Caco-2 (cell line): ENCODE measurements around the gene DMBT1. TPM values are rescaled to one million over a fixed set of nuclear protein-coding genes. Genes with fewer than 3 reads are reported as not detected.

Experiments used
- BruUV-seq: library from RNA; stranded (reverse); fragments of 400-500 nt; replicated peaks from 2 replicates; lab custom pipeline; 2021; lab: Mats Ljungman, UMichigan
- CTCF ChIA-PET: fragments of 300-600 bp; sonication (Branson Sonifier 250); formaldehyde crosslinking; loops from one replicate; lab custom pipeline; 2022; ENCODE audit warnings: antibody characterized with exemption; lab: Charles Lee
- POLR2A ChIA-PET: fragments of 300-600 bp; sonication (Branson Sonifier 250); formaldehyde crosslinking; loops from one replicate; lab custom pipeline; 2022; ENCODE audit warnings: antibody characterized with exemption; lab: Charles Lee
- DNase-seq, 2 experiments: peaks; one replicate each; pipeline versions ENCODE4 v3.0.0 to v3.0.0-alpha.2; 2020 to 2022
- H3K27me3 ChIP-seq: replicated peaks from 2 replicates; pipeline ENCODE4 v1.6.0; 2011; ENCODE audit warnings: low read length; ENCODE audit not compliant: control insufficient read depth, insufficient read depth
- H3K36me3 ChIP-seq: 2 replicates; pipeline ENCODE4 v1.5.1; 2011; ENCODE audit warnings: low read length; ENCODE audit not compliant: control insufficient read depth, insufficient read depth
- H3K4me1 ChIP-seq: fragments of 250-450 bp; sonication (Bioruptor Pico); 2 replicates; pipeline ENCODE4 v1.5.1; 2020; ENCODE audit warnings: mild to moderate bottlenecking
- H3K4me3 ChIP-seq: 2 replicates; pipeline ENCODE4 v1.5.1; 2011; ENCODE audit warnings: low read depth, mild to moderate bottlenecking, control low read depth, low read length
- H3K9me3 ChIP-seq: fragments of 250-450 bp; sonication (Bioruptor Pico); 2 replicates; pipeline ENCODE4 v1.5.1; 2020; ENCODE audit warnings: mild to moderate bottlenecking, moderate library complexity
- H3K27ac Mint-ChIP-seq: one replicate; pipeline ENCODE4 v1.8.0; 2022; ENCODE audit warnings: mixed read lengths; ENCODE audit not compliant: unreplicated experiment
- H3K27me3 Mint-ChIP-seq: one replicate; pipeline ENCODE4 v1.8.0; 2022; ENCODE audit warnings: mixed read lengths; ENCODE audit not compliant: insufficient read depth, unreplicated experiment
- H3K36me3 Mint-ChIP-seq: one replicate; pipeline ENCODE4 v1.8.0; 2022; ENCODE audit warnings: mild to moderate bottlenecking, mixed read lengths; ENCODE audit not compliant: insufficient read depth, unreplicated experiment
- H3K4me1 Mint-ChIP-seq: one replicate; pipeline ENCODE4 v1.8.0; 2022; ENCODE audit warnings: low read depth, mixed read lengths; ENCODE audit not compliant: unreplicated experiment
- H3K4me3 Mint-ChIP-seq: one replicate; pipeline ENCODE4 v1.8.0; 2022; ENCODE audit warnings: mild to moderate bottlenecking, moderate library complexity, mixed read lengths; ENCODE audit not compliant: unreplicated experiment
- H3K9me3 Mint-ChIP-seq: one replicate; pipeline ENCODE4 v1.8.0; 2022; ENCODE audit warnings: mixed read lengths; ENCODE audit not compliant: unreplicated experiment
- intact Hi-C: fragments of 100-400 bp; cut with micrococcal nuclease; formaldehyde crosslinking; loops from one replicate; pipeline ENCODE4 v1.10.0; 2022; ENCODE audit not compliant: unreplicated experiment
- total RNA-seq: library from RNA; stranded (reverse); gene quantifications from 2 replicates; pipeline ENCODE4 v1.2.3, GENCODE V29; 2022
- TF ChIP-seq, protein P1 (sequence below), 2 experiments: fragments of 200-600 bp in 1 of 2; IDR thresholded peaks; 1 replicate in 1 of 2; 2 replicates in 1 of 2; pipeline versions ENCODE4 v1.5.1 to v1.8.0; 2011 to 2022; ENCODE audit warnings: antibody characterized with exemption in 1 of 2, control low read depth in 1 of 2, inconsistent platforms in 1 of 2, low read depth in 1 of 2, low read length in 1 of 2, mild to moderate bottlenecking in 1 of 2, moderate library complexity in 1 of 2; ENCODE audit not compliant: insufficient read depth in 1 of 2, severe bottlenecking in 1 of 2, unreplicated experiment in 1 of 2

DMBT1 gene
- total RNA-seq, 1 experiment from 2014 or later, result not detected

- CTCF ChIA-PET, result no interaction called here
Measured at GRCh38 chr10:122673269-122673668, 112.7 kb downstream of the DMBT1 start.

DNA sequence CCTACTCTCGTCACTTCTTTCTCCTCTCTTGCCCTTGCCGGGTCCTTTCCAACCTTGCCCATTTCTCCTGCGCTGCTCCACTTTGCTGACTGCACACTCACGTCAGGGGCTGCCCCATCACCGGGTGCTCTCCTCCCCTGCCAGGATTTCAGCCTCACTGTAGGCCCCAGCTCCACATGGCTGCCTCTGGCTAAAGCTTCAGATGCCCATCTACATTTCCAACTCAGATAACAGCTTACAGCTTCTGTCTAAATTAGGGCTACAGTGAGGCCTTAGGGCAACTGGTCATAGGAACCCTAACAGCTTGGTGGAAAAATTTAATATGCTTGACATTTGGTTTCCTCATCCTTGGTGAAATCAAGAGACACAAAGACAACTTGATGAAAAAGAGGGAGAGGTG lies 113.2 kb downstream of the DMBT1 start:
- no peak for DNase-seq
- Mint-ChIP-seq H3K36me3 (no peaks in the 10 kb centered on the region), H3K4me3 (no peak overlapping the region), H3K27me3 (peaks cover 22% of the 10 kb centered on the region), H3K9me3 (no peaks in the 10 kb centered on the region), H3K27ac (no peak overlapping the region), H3K4me1 (no peaks in the 10 kb centered on the region)
- no TSS peak for BruUV-seq
- ChIA-PET POLR2A (no interaction called here), CTCF (no interaction called here)
- intact Hi-C loops, result no loop called here
- H3K36me3 ChIP-seq, result no peaks in the 10 kb centered on the region
- H3K4me1 ChIP-seq, result no peaks in the 10 kb centered on the region
- no peak overlapping the region for H3K4me3 ChIP-seq
- TF ChIP-seq, protein P1, sequence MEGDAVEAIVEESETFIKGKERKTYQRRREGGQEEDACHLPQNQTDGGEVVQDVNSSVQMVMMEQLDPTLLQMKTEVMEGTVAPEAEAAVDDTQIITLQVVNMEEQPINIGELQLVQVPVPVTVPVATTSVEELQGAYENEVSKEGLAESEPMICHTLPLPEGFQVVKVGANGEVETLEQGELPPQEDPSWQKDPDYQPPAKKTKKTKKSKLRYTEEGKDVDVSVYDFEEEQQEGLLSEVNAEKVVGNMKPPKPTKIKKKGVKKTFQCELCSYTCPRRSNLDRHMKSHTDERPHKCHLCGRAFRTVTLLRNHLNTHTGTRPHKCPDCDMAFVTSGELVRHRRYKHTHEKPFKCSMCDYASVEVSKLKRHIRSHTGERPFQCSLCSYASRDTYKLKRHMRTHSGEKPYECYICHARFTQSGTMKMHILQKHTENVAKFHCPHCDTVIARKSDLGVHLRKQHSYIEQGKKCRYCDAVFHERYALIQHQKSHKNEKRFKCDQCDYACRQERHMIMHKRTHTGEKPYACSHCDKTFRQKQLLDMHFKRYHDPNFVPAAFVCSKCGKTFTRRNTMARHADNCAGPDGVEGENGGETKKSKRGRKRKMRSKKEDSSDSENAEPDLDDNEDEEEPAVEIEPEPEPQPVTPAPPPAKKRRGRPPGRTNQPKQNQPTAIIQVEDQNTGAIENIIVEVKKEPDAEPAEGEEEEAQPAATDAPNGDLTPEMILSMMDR (IDR thresholded peaks at IDR 0.05; ENCODE audit: insufficient read depth in 1 of 2, low read depth in 1 of 2, low read length in 1 of 2, severe bottlenecking in 1 of 2, unreplicated experiment in 1 of 2), result no peak
- H3K9me3 ChIP-seq, result no peaks in the 10 kb centered on the region
- no peaks in the 10 kb centered on the region; the same call in none of the 2 replicates for H3K27me3 ChIP-seq

More at GRCh38 chr10:122673269-122673668, 112.7 kb downstream of the DMBT1 start:
- DNase-seq, result no peak
- H3K27me3 ChIP-seq, result no peaks in the 10 kb centered on the region; the same call in none of the 2 replicates
- Mint-ChIP-seq H3K36me3 (no peaks in the 10 kb centered on the region), H3K9me3 (no peaks in the 10 kb centered on the region), H3K27me3 (peaks cover 26% of the 10 kb centered on the region), H3K4me1 (no peaks in the 10 kb centered on the region), H3K4me3 (no peak overlapping the region), H3K27ac (no peak overlapping the region)
- POLR2A ChIA-PET, result no interaction called here
- H3K36me3 ChIP-seq, result no peaks in the 10 kb centered on the region
- H3K4me1 ChIP-seq, result no peaks in the 10 kb centered on the region
- H3K4me3 ChIP-seq, result no peak overlapping the region
- BruUV-seq, result no TSS peak
- intact Hi-C loops, result no loop called here
- no peaks in the 10 kb centered on the region for H3K9me3 ChIP-seq
- TF ChIP-seq, protein P1 (IDR thresholded peaks at IDR 0.05; ENCODE audit: insufficient read depth in 1 of 2, low read depth in 1 of 2, low read length in 1 of 2, severe bottlenecking in 1 of 2, unreplicated experiment in 1 of 2), result no peak

DNA sequence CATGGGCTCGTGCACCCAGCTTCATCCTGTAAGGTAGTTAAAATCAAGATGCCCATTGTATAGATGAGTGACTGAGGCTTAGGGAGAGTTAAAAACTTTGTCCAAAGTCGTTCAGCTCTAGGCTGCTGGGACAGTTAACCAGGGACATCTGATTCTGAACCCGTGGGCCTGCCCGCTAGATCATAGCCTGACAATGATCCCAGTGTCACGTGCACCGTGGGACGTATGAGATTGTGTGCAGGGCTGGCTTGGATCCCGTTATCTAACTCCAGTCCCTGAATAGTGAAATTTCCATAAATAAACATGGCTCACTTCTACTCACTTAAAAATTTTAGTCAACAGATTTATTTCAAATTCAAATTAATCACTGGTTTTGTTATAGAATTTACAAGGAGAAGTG lies 114.2 kb downstream of the DMBT1 start:
- intact Hi-C loops, result no loop called here
- Histone ChIP-seq H3K4me1 (no peaks in the 10 kb centered on the region), H3K27me3 (no peaks in the 10 kb centered on the region; the same call in none of the 2 replicates), H3K36me3 (no peaks in the 10 kb centered on the region), H3K4me3 (no peak overlapping the region), H3K9me3 (no peaks in the 10 kb centered on the region)
- Mint-ChIP-seq H3K27ac (no peak overlapping the region), H3K9me3 (no peaks in the 10 kb centered on the region), H3K36me3 (no peaks in the 10 kb centered on the region), H3K4me3 (no peak overlapping the region), H3K27me3 (peaks cover 25% of the 10 kb centered on the region), H3K4me1 (no peaks in the 10 kb centered on the region)
- no TSS peak for BruUV-seq
- TF ChIP-seq, protein P1 (IDR thresholded peaks at IDR 0.05; ENCODE audit: insufficient read depth in 1 of 2, low read depth in 1 of 2, low read length in 1 of 2, severe bottlenecking in 1 of 2, unreplicated experiment in 1 of 2), result no peak
- DNase-seq, result no peak
- ChIA-PET POLR2A (no interaction called here), CTCF (no interaction called here)
